Mesangial cell (primary cell): ENCODE data around the gene KDM2A. TPM values are rescaled to one million over a fixed set of nuclear protein-coding genes. Genes with fewer than 3 reads are reported as not detected.

ENCODE experiments used
- total RNA-seq: library from RNA; depleted of rRNA; stranded (reverse); fragments of >200 nt; gene quantifications from 2 replicates; pipeline ENCODE4 v1.2.3, GENCODE V29; 2015

The KDM2A gene
- total RNA-seq = 28.2 and 39.9 TPM in 2 replicates

DNA sequence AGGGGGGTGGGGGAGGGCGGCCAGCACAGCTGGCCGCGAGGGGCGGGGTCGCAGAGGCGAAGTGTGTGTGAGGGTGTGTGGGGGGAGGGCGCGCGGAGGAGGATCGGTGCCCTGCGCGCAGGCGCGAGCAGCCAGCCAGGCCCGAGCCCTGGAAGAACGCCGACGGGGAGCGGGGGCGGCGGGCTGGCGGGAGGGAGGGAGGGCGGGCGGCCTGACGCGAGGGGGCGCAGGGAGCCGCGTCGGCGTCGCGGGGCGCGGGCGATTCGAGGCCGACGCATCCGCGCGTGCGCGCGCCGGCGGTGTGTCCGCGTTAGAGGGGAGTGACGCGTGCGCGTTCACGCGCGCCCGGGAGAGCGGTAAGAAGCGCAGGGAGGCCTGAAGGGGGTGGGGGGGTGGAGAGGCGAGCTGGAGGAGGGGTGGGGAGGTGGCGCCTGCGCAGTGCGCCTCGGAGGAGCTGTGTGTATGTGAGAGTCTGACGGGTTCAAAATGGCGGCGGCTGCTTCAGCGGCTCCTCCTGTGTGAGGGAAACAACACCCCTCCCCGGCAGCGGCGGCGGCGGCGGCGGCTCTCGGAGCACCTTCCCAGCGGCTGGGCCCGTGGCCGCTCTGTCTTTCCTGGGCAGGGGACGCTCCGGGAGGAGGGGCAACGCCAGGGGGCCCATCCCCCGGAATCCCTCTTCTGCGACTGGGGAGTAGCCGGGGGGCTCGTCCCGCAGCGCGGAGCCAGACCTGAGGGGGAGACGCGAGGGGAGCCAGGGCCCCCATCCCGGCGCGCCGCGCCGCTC, at the start of gene KDM2A:
Gene KDM2A, plus strand, starts transcription at position 463 of the 784 bp plus-strand sequence. CDS start 2,054 bp downstream, outside the sequence.

DNA sequence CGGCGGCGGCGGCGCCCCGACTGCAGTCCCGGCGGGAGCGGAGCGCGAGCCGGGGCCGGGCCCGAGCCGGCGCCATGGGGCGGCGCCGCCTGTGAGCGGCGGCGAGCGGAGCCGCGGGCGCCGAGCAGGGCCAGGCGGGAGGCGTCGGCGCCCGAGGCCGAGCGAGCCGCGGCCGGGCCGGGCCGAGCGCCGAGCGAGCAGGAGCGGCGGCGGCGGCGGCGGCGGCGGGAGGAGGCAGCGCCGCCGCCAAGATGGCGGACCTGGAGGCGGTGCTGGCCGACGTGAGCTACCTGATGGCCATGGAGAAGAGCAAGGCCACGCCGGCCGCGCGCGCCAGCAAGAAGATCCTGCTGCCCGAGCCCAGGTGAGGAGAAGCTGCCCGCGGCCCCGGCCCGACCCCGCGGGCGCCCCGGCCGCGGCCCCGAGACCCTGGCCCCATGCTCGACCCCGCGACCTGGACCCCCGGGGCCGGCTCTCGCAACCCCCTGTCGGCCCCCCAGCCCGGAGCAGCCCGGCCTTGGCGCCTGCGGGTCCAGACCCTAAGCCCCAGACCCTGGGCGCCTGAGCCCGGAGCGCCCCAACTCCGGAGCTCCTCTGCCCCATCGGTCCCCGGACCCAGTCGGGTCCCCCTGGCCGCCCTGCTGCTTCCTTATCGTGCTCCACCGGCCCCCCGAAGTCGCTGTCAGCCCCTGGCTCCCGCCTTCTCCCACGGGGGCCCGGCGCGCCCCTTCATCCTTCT, 147.6 kb downstream of the KDM2A start, which contains the start of gene GRK2:
Gene GRK2, plus strand, starts transcription at position 25 of the 739 bp plus-strand sequence. Its CDS starts 227 bp downstream, at position 252.

DNA sequence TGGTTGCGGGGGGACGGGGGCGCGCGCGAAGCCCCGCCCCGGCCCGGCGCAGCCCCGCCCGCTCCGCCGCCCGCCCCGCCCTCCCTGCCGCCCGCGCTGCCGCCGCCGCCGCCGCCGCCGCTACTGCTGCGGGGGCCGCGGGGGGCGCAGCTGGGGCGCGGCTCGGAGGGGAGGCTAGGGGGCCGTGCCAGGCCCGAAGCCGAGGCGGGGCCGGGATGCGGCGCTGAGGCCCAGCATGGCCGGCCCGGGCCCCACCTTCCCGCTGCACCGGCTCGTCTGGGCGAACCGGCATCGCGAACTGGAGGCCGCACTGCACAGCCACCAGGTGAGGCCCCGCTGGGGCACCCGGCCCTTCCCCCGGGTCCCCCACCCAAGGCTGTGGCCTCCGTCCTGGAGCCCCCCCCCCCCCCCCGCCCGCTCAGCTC, 170.2 kb downstream of the KDM2A start, which contains the start of gene ANKRD13D:
Gene ANKRD13D, plus strand, starts transcription at position 78 of the 425 bp plus-strand sequence. Its CDS starts 158 bp downstream, at position 236.

DNA sequence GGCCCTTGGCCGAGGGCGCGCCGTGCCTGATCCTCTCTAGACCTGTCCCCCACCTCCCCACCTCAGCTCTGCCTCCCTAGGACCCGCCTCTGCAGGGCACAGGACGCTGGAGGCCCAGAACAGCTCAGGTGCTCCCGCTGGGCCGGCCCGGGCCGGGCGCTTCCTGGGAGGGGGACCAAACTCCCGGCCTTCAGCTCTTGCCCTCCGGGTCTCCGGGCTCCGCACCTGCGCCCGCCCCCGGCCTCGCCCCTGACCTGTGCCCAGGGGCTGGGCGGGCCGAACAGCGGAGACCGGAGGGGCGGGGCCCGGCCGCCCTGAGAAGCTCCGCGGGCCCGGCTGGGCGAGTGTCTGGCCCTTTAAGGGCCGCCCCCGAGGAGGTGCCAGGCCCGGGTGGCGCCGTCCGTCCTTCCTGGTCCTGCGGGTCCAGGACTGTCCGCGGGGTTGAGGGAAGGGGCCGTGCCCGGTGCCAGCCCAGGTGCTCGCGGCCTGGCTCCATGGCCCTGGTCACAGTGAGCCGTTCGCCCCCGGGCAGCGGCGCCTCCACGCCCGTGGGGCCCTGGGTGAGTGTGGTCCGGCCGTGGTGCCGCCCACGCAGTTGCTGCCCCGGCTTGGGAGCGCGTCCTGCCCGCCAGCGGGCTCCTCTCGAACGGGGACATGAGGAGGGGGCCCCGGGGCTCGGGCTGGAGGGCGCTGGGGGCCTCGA, 184.2 kb downstream of the KDM2A start, which contains the start of gene SSH3:
Gene SSH3, plus strand, starts transcription at position 399 of the 703 bp plus-strand sequence. Its CDS starts 96 bp downstream, at position 495.

Other genes with a start within 250 kb of the KDM2A start
- 12.7 and 18.6 TPM in 2 replicates for gene PC, start 160.9 kb upstream of the KDM2A start, total RNA-seq
- not detected in 2 replicates for gene C11orf86, start 144.0 kb upstream of the KDM2A start, total RNA-seq
- 0.49 and 1.9 TPM in 2 replicates for gene SYT12, start 96.1 kb upstream of the KDM2A start, total RNA-seq
- 38.5 and 94.6 TPM in 2 replicates for gene RHOD, start 62.4 kb upstream of the KDM2A start, total RNA-seq
- 36.5 and 39.3 TPM in 2 replicates for gene GRK2, start 147.2 kb downstream of the KDM2A start, total RNA-seq
- 31.4 and 32.5 TPM in 2 replicates for gene ANKRD13D, start 170.0 kb downstream of the KDM2A start, total RNA-seq
- 20.2 and 57.3 TPM in 2 replicates for gene SSH3, start 184.3 kb downstream of the KDM2A start, total RNA-seq
- gene POLD4, start 234.3 kb downstream of the KDM2A start, total RNA-seq = 117 and 123 TPM in 2 replicates